Activated T-cell treated with anti-CD3 and anti-CD28 coated beads, Interleukin-2, amount 50 U/mL, for 48 hours (primary cell): ENCODE results near the gene SUN5.
"Not testable (repeated sequence)": the region's sequence is repeated elsewhere in the genome, so short reads cannot be mapped to it uniquely, and the experiment has no call there.

Experiments
- DNase-seq, 2 experiments: peaks; one replicate each; pipeline ENCODE4 v3.0.0-alpha.2; 2020

SUN5 gene

DNA sequence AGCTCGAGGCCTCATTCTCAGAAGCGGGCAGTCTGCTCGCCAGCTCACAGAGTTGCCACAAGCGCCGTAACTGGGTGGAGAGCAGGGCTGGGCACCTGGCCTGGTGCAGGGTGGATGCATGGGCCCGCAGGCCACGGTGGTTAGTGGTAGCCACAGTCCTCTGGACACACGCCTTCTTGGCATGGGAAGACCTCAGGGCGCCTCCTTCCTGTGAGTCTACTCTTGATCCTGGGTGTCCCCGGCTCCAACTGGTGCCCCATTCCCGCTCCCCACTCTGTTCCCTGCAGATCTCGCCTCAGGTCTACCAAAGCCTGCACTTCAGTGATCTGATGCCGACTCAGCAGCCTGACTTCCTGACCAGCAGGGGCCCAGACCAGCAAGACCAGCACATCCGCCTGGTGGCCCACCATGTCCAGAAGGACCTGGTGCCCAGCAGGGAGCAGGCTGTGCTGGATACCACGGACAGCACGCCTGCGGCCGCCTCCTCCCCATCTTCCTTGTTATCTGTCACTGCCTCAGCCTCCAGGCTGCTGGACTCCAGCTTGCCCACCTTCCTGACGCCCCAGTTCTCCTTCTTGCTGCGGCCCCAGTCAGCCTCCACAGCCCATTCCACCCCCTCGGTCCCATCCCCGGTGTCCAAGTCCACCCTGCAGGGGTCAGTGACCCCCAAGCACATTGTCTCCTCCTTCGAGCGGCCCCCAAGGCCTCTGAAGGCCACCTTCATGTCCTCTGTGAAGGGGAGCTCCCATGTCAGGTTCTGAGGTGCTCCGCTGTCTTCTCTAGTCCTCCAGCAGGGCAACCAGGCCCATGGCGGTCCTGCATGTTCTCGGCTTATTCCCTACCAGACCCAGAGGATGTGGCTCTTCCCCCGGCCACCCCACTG is 43.1 kb downstream of the SUN5 start:
- DNase-seq: no peak

DNA sequence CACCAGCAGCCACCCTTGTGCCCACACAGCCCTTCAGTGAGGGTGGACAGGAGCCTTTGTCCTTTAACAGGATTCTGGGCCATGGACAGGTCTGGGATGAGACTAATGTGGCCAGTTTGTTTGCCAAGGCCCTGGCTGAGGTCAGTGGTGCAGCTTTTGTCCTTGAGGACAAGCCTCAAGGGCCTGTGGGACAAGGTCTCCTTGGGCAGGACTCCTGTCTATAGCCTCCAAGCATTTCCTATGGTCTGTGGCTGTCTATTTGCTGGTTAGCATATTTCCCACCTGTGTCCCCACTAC is 44.1 kb downstream of the SUN5 start:
- no peak for DNase-seq

DNA sequence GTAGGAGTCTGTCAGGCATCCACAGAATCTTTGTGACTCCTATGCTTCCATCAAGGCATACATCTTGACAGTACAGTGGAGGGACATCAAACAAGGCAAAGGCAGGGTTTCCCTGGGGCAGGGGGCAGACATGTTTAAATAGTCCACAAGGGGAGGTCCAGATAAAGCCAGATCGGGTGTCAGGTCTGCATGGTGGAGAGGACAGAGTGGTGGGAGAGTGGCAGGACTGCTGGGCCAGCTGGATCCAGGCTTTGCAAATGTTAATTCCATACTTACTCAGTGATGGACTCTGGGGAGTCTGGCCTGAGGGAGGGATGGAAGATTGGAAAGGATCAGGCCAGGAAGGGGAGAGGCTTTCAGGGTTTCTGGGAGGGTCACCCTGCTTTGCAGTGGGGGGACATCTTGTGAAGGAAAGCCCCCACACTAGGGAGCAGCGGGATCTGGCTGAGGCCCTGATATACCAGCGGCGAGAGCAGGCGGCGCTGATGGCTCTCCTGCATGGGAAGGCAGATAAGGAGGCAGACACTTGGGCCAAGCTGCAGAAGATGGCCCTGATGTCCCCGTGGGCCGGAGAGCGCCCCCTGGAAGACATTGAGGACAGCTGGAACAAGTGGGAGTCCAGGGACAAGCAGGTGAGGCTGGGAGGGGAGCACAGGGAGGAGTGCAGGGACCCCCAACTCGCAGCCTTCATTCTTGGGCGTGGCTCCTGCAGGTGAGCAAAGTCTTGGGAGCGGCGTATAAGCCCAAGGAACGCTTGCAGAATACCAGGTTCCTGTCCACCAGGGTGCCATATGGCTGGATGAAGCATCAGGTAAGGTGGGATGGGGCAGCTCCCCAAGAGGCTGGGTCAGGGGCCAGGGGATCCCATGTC is 44.6 kb downstream of the SUN5 start:
- DNase-seq: no peak

DNA sequence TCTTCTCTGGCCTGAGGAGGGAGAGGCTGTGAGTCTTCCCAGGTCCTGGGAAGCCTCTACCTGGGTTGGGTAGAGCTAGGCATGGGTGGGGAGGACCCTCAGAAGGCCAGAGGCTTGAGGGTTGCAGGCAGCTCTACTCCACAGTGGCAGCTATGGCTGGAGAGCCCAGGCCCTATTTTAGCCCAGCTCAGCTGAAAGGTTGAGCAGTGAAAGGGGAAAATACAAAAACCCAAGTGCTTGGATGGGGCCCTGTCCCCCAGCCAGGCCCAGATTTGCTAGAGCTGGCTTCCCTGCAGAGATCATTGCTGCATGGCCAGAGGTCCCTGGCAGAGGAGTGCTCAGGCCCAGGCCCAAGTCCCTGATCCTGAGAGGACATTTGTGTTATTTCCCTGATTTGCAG is 45.7 kb downstream of the SUN5 start:
- no peak for DNase-seq

GRCh38 chr20:32957459-32957858 is 46.8 kb downstream of the SUN5 start:
- DNase-seq: no peak

- not testable (repeated sequence) for DNase-seq
Observed at GRCh38 chr20:32950539-32950938, 53.7 kb downstream of the SUN5 start.

DNA sequence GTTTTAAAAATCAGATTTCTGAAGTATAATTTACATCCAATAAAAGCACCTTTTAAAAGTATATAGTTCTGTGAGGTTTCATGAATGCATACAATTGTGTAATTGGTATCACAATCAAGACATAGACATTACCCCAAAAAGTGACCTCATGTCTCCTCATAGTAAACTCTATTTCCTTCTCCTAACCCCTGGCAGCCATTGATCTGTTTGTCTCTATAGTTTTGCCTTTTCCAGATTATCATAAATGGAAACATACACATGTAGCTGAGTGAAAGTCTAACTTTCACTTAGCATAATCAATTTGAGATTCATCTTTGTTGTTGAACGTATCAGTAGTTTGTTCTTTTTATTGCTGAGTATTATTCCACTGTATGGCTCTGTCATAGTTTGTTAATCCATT is 57.6 kb downstream of the SUN5 start:
- no peak for DNase-seq

DNA sequence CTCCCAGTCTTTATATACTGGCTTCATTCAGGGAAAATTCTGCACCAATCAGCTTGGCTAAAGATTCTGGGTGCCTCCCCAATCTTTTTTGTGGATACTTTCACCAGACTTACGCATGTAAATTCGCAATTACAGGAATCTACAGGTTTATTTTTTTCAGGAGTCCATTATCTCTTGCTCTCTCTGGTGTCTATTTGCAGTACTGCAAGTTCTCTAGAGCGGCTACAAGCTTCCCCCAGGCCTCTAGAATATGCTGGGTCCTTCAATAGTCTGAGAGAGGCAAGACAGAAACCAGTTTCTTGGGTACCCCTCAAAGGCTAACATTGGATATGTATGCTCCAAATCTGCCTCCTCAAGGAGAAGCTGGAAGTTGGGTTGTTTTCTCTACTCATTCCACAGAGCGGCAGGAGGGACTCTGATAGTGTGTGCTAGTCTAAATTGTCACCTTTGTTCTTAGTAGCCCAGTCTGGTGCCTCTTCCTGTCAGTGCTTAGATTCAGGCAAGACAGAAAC is 58.5 kb downstream of the SUN5 start:
- DNase-seq: peak; percentile 43 to 51

DNA sequence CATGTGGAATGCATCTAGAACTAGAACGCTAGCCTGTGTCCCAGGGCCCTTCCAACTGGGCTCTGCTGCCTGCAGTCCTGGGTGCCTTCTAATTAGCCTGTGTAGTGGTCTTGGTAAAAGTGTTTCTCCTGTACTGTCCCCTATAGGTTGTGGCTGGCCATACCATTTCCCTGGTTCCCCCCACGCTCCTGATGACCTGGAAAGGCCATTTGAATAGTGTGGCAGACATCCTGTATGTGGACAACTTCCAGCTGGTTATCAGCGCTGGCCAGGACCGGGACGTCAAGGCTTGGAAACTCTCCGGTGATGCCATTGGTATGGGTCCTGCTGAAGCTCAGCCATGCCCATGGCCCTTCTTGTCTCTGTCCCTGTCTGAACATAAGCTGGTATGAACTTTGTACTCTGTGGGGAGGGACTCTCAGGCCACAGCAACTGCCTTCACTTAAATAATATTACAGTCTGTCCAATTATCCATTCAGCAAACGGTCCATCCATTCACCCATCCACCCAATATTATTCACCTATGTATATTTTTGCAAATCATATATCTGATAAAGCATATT is 60.7 kb downstream of the SUN5 start:
- DNase-seq: no peak

GRCh38 chr20:32941155-32941885 is 62.9 kb downstream of the SUN5 start:
- DNase-seq: no peak

GRCh38 chr20:32934580-32934979 is 69.7 kb downstream of the SUN5 start:
- no peak for DNase-seq
